HepG2 (cell line): ENCODE measurements around the gene EIF5B. TPM values are rescaled to one million over a fixed set of nuclear protein-coding genes. Genes with fewer than 3 reads are reported as not detected.
A peak's percentile ranks its signal among the peaks of the same experiment; 100 is the strongest.

Experiments
- AKAP8 ChIP-seq: sonication (generic); formaldehyde crosslinking; IDR thresholded peaks from 2 replicates; pipeline ENCODE4 v1.5.1; 2020; ENCODE audit warnings: mild to moderate bottlenecking, missing genetic modification reagents
- BATF2 ChIP-seq: sonication (generic); formaldehyde crosslinking; IDR thresholded peaks from 2 replicates; pipeline ENCODE4 v1.8.0; 2022; ENCODE audit warnings: mild to moderate bottlenecking, missing genetic modification reagents, moderate library complexity
- BRF2 ChIP-seq: sonication (generic); formaldehyde crosslinking; IDR thresholded peaks from 2 replicates; pipeline ENCODE4 v1.8.1; 2022; ENCODE audit warnings: mild to moderate bottlenecking, missing genetic modification reagents
- CCAR2 ChIP-seq: fragments of 200-400 bp; formaldehyde crosslinking; optimal IDR thresholded peaks from 2 replicates; pipeline ENCODE3; 2018; ENCODE audit warnings: low read depth, mild to moderate bottlenecking, low read length, moderate library complexity
- ELF3 ChIP-seq: IDR thresholded peaks from 2 replicates; pipeline ENCODE4 v1.6.1; 2016; ENCODE audit warnings: missing genetic modification reagents, missing compliant biosample characterization
- FLYWCH1 ChIP-seq: sonication (generic); formaldehyde crosslinking; IDR thresholded peaks from 2 replicates; pipeline ENCODE4 v1.8.1; 2023; ENCODE audit warnings: mild to moderate bottlenecking, missing genetic modification reagents
- HDAC6 ChIP-seq: fragments of 200-600 bp; sonication (generic); IDR thresholded peaks from 2 replicates; pipeline ENCODE4 v1.7.0; 2017; ENCODE audit warnings: mild to moderate bottlenecking, antibody characterized with exemption, low read length, low read depth
- HNRNPLL ChIP-seq: fragments of 200-400 bp; formaldehyde crosslinking; IDR thresholded peaks from 2 replicates; pipeline ENCODE4 v1.6.1; 2017; ENCODE audit warnings: mild to moderate bottlenecking, low read depth, low read length; ENCODE audit not compliant: poor library complexity, severe bottlenecking
- HOXA7 ChIP-seq: sonication (generic); formaldehyde crosslinking; IDR thresholded peaks from 2 replicates; pipeline ENCODE4 v1.8.1; 2022; ENCODE audit warnings: mild to moderate bottlenecking, missing genetic modification reagents, moderate library complexity
- MIER3 ChIP-seq: IDR thresholded peaks from 2 replicates; pipeline ENCODE4 v1.6.1; 2016; ENCODE audit warnings: missing compliant biosample characterization, borderline replicate concordance
- NFYB ChIP-seq: sonication (generic); formaldehyde crosslinking; IDR thresholded peaks from 2 replicates; pipeline ENCODE4 v1.4.0; 2020; ENCODE audit warnings: missing genetic modification reagents
- PPARG ChIP-seq: conservative IDR thresholded peaks from 2 replicates; pipeline ENCODE4 v1.6.1; 2016; ENCODE audit warnings: missing biosample characterization, missing genetic modification reagents
- TBX2 ChIP-seq: sonication (generic); formaldehyde crosslinking; IDR thresholded peaks from 2 replicates; pipeline ENCODE4 v1.5.0; 2020; ENCODE audit warnings: missing genetic modification reagents, mild to moderate bottlenecking, borderline replicate concordance
- TCF7L2 ChIP-seq: IDR thresholded peaks from 2 replicates; pipeline ENCODE4 v1.6.1; 2011; ENCODE audit warnings: mild to moderate bottlenecking, low read depth, low read length, moderate library complexity
- ZEB1 ChIP-seq: IDR thresholded peaks from 2 replicates; pipeline ENCODE4 v1.6.1; 2012; ENCODE audit warnings: mild to moderate bottlenecking, low read depth, inconsistent platforms; ENCODE audit not compliant: insufficient replicate concordance
- ZFP36L1 ChIP-seq: sonication (generic); formaldehyde crosslinking; IDR thresholded peaks from 2 replicates; pipeline ENCODE4 v1.8.0; 2022; ENCODE audit warnings: mild to moderate bottlenecking, missing genetic modification reagents, moderate library complexity
- ZFYVE20 ChIP-seq: sonication (generic); formaldehyde crosslinking; IDR thresholded peaks from 2 replicates; pipeline ENCODE4 v1.8.0; 2023; ENCODE audit warnings: low read depth, mild to moderate bottlenecking, moderate library complexity, missing genetic modification reagents, borderline replicate concordance
- ZNF230 ChIP-seq: sonication (generic); formaldehyde crosslinking; IDR thresholded peaks from 2 replicates; pipeline ENCODE4 v1.4.0; 2020; ENCODE audit warnings: mild to moderate bottlenecking, missing genetic modification reagents
- ZNF333 ChIP-seq: sonication (generic); formaldehyde crosslinking; IDR thresholded peaks from 2 replicates; pipeline ENCODE4 v1.4.0; 2020; ENCODE audit warnings: mild to moderate bottlenecking, missing genetic modification reagents, borderline replicate concordance
- ZNF484 ChIP-seq: sonication (generic); formaldehyde crosslinking; IDR thresholded peaks from 2 replicates; pipeline ENCODE4 v1.5.1; 2020; ENCODE audit warnings: mild to moderate bottlenecking, low read depth, missing genetic modification reagents, borderline replicate concordance
- ZNF577 ChIP-seq: sonication (generic); formaldehyde crosslinking; IDR thresholded peaks from 2 replicates; pipeline ENCODE4 v1.4.0; 2020; ENCODE audit warnings: mild to moderate bottlenecking, low read depth, missing genetic modification reagents, borderline replicate concordance
- ZNF720 ChIP-seq: sonication (generic); formaldehyde crosslinking; IDR thresholded peaks from 2 replicates; pipeline ENCODE4 v1.4.0; 2020; ENCODE audit warnings: missing genetic modification reagents
- polyA plus RNA-seq, 8 experiments: library from polyadenylated mRNA; depleted of rRNA in 3 of 8; stranded (reverse) in 7 of 8; unstranded in 1 of 8; fragments of >200 nt; fragmentation: Illumina TruSeq in 4 of 8; extraction: Trizol in 4 of 8; gene quantifications; 2 replicates each; pipeline versions ENCODE4 v1.2.1 to v1.2.3, GENCODE V29; 2011 to 2016; ENCODE audit warnings: low read depth in 4 of 8, missing spikeins in 1 of 8, mixed read lengths in 1 of 8; ENCODE audit not compliant: insufficient read depth in 1 of 8
- total RNA-seq, 5 experiments: library from RNA; depleted of rRNA; stranded (reverse); fragments of >200 nt; fragmentation: Illumina TruSeq; extraction: Trizol; gene quantifications; 2 replicates each; pipeline ENCODE4 v1.2.3, GENCODE V29; 2016; ENCODE audit warnings: low read depth in 1 of 5
- TF ChIP-seq, protein P1 (sequence below): sonication (generic); formaldehyde crosslinking; IDR thresholded peaks from 2 replicates; pipeline ENCODE4 v1.5.0; 2020; ENCODE audit warnings: mild to moderate bottlenecking, low read depth, missing genetic modification reagents, borderline replicate concordance
- TF ChIP-seq, protein P2 (sequence below): IDR thresholded peaks from 2 replicates; pipeline ENCODE4 v1.6.1; 2012; ENCODE audit warnings: low read length, improper control_type of control experiment

EIF5B gene
- total and polyA plus RNA-seq, 2 of the 13 experiments (the other 11 are each of a cell fraction or from before 2014, with no cell fraction given), result 8.8 to 32.1 TPM

GRCh38 chr2:99337113-99338028 lies at the start of gene EIF5B (continued):
- peak; percentile 93 for TF ChIP-seq ZNF230 (CRISPR knock-in tag)
- no peak for TF ChIP-seq ZFYVE20 (CRISPR knock-in tag)
- peak; percentile 91 for TF ChIP-seq BATF2 (CRISPR knock-in tag)
- TF ChIP-seq ZNF720 (CRISPR knock-in tag), result no peak
- TF ChIP-seq ZNF577 (CRISPR knock-in tag), result peak; percentile 94; the same call in 1 of the 2 replicates
- peak; percentile 60 for TF ChIP-seq ELF3
- no peak for TF ChIP-seq ZNF484 (CRISPR knock-in tag)
- TF ChIP-seq PPARG, result 0 out of 2 replicates have a peak, but pooled peaks have one; percentile 42
- no peak for TF ChIP-seq CCAR2
- TF ChIP-seq ZEB1, result no peak
- TF ChIP-seq HDAC6, result no peak
- TF ChIP-seq BRF2, result peak; percentile 87
- TF ChIP-seq HNRNPLL, result peak; percentile 84
- TF ChIP-seq MIER3 (CRISPR knock-in tag), result peak; percentile 94
- no peak for TF ChIP-seq AKAP8 (CRISPR knock-in tag)
- peak; percentile 88 for TF ChIP-seq ZNF333
- peak; percentile 93 for TF ChIP-seq TBX2 (CRISPR knock-in tag)
- TF ChIP-seq ZFP36L1, result 0 out of 2 replicates have a peak, but pooled peaks have one; percentile 87
- 0 out of 2 replicates have a peak, but pooled peaks have one; percentile 48 for TF ChIP-seq FLYWCH1
- no peak for TF ChIP-seq HOXA7 (CRISPR knock-in tag)
- TF ChIP-seq, protein P1, sequence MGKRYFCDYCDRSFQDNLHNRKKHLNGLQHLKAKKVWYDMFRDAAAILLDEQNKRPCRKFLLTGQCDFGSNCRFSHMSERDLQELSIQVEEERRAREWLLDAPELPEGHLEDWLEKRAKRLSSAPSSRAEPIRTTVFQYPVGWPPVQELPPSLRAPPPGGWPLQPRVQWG (CRISPR knock-in tag), result no peak
- TF ChIP-seq, protein P2, sequence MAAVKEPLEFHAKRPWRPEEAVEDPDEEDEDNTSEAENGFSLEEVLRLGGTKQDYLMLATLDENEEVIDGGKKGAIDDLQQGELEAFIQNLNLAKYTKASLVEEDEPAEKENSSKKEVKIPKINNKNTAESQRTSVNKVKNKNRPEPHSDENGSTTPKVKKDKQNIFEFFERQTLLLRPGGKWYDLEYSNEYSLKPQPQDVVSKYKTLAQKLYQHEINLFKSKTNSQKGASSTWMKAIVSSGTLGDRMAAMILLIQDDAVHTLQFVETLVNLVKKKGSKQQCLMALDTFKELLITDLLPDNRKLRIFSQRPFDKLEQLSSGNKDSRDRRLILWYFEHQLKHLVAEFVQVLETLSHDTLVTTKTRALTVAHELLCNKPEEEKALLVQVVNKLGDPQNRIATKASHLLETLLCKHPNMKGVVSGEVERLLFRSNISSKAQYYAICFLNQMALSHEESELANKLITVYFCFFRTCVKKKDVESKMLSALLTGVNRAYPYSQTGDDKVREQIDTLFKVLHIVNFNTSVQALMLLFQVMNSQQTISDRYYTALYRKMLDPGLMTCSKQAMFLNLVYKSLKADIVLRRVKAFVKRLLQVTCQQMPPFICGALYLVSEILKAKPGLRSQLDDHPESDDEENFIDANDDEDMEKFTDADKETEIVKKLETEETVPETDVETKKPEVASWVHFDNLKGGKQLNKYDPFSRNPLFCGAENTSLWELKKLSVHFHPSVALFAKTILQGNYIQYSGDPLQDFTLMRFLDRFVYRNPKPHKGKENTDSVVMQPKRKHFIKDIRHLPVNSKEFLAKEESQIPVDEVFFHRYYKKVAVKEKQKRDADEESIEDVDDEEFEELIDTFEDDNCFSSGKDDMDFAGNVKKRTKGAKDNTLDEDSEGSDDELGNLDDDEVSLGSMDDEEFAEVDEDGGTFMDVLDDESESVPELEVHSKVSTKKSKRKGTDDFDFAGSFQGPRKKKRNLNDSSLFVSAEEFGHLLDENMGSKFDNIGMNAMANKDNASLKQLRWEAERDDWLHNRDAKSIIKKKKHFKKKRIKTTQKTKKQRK, result no peak
- peak; percentile 44; the same call in 1 of the 2 replicates for TF ChIP-seq NFYB (CRISPR knock-in tag)
- no peak for TF ChIP-seq TCF7L2
